WTC11 (cell line): ENCODE data around the gene OPRM1.

Experiments
- ATF1 ChIP-seq: sonication (generic); formaldehyde crosslinking; IDR thresholded peaks from 2 replicates; pipeline ENCODE4 v1.8.1; 2023; ENCODE audit warnings: mild to moderate bottlenecking, moderate library complexity, missing genetic modification reagents
- CBFB ChIP-seq: sonication (generic); formaldehyde crosslinking; IDR thresholded peaks from 2 replicates; pipeline ENCODE4 v1.8.1; 2022; ENCODE audit warnings: mild to moderate bottlenecking, low read depth, missing genetic modification reagents
- FOXJ3 ChIP-seq: sonication (generic); formaldehyde crosslinking; IDR thresholded peaks from 2 replicates; pipeline ENCODE4 v1.9.0; 2021; ENCODE audit warnings: missing genetic modification reagents, mild to moderate bottlenecking, borderline replicate concordance
- HMGA2 ChIP-seq: fragments of 250-450 bp; sonication (Bioruptor Pico); IDR thresholded peaks from 2 replicates; pipeline ENCODE4 v1.4.0; 2021; ENCODE audit warnings: mild to moderate bottlenecking, moderate library complexity
- JUN ChIP-seq: sonication (generic); formaldehyde crosslinking; IDR thresholded peaks from 2 replicates; pipeline ENCODE4 v1.8.0; 2023; ENCODE audit warnings: mild to moderate bottlenecking, missing genetic modification reagents
- SP1 ChIP-seq: sonication (generic); formaldehyde crosslinking; conservative IDR thresholded peaks from 2 replicates; pipeline ENCODE4 v1.8.1; 2022; ENCODE audit warnings: missing genetic modification reagents
- TEAD1 ChIP-seq: sonication (generic); formaldehyde crosslinking; IDR thresholded peaks from 2 replicates; pipeline ENCODE4 v1.8.0; 2022; ENCODE audit warnings: mild to moderate bottlenecking, missing genetic modification reagents
- USF1 ChIP-seq: sonication (generic); formaldehyde crosslinking; IDR thresholded peaks from 2 replicates; pipeline ENCODE4 v1.8.0; 2022; ENCODE audit warnings: mild to moderate bottlenecking, missing genetic modification reagents
- ZNF138 ChIP-seq: sonication (generic); formaldehyde crosslinking; conservative IDR thresholded peaks from 2 replicates; pipeline ENCODE4 v1.8.1; 2022; ENCODE audit warnings: mild to moderate bottlenecking, moderate library complexity, missing genetic modification reagents
- TF ChIP-seq, protein P1 (sequence below): fragments of 200-600 bp; IDR thresholded peaks from 2 replicates; pipeline ENCODE4 v1.8.0; 2022; ENCODE audit warnings: antibody characterized with exemption
- TF ChIP-seq, protein P2 (sequence below): sonication (generic); formaldehyde crosslinking; IDR thresholded peaks from 2 replicates; pipeline ENCODE4 v1.8.0; 2023; ENCODE audit warnings: missing genetic modification reagents

DNA sequence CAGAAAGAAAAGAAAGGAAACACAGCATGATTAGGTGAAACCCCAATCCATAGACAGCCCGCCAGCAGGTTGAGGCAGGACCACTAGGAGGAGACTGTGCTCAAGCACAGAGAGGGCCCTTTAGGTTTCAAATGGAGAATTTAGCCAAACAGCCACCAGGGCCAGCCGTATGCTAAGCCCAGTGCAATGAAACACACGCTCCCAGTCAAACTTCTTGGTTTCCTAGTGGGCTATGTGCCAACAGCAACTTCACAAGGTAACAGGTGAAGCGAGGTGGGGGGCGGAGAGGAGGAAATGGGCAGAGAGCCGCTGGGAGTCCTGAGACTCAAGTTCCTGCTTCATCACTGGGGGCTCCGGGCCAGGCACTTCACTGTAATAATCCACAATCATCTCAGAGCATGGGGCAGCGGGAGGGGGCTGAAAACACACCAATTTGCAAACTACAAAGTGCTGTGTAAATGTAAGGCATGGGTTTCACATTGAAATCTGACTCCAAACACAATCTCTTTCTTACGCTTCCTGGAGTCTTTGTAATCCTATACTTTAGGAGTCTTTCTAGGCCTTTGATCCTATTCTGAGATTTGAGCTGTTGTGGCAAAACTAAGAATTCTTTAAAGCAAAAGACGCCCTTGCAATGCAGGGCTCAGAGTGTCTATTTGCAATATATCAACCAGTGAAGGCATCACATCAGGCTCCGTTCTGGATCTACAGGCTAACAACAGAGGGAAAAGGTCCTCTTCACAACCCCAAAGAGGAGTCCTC, 117.3 kb downstream of the OPRM1 start:
- TF ChIP-seq, protein P1, sequence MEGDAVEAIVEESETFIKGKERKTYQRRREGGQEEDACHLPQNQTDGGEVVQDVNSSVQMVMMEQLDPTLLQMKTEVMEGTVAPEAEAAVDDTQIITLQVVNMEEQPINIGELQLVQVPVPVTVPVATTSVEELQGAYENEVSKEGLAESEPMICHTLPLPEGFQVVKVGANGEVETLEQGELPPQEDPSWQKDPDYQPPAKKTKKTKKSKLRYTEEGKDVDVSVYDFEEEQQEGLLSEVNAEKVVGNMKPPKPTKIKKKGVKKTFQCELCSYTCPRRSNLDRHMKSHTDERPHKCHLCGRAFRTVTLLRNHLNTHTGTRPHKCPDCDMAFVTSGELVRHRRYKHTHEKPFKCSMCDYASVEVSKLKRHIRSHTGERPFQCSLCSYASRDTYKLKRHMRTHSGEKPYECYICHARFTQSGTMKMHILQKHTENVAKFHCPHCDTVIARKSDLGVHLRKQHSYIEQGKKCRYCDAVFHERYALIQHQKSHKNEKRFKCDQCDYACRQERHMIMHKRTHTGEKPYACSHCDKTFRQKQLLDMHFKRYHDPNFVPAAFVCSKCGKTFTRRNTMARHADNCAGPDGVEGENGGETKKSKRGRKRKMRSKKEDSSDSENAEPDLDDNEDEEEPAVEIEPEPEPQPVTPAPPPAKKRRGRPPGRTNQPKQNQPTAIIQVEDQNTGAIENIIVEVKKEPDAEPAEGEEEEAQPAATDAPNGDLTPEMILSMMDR = no peak
- no peak for TF ChIP-seq SP1 (CRISPR knock-in tag)
- TF ChIP-seq, protein P2, sequence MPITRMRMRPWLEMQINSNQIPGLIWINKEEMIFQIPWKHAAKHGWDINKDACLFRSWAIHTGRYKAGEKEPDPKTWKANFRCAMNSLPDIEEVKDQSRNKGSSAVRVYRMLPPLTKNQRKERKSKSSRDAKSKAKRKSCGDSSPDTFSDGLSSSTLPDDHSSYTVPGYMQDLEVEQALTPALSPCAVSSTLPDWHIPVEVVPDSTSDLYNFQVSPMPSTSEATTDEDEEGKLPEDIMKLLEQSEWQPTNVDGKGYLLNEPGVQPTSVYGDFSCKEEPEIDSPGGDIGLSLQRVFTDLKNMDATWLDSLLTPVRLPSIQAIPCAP (CRISPR knock-in tag) = no peak
- TF ChIP-seq TEAD1 (CRISPR knock-in tag) = no peak
- TF ChIP-seq FOXJ3 (CRISPR knock-in tag) = no peak
- TF ChIP-seq CBFB (CRISPR knock-in tag) = no peak
- TF ChIP-seq HMGA2 (CRISPR knock-in tag) = no peak
- no peak for TF ChIP-seq ZNF138 (CRISPR knock-in tag)
- no peak for TF ChIP-seq JUN (CRISPR knock-in tag)
- no peak for TF ChIP-seq ATF1 (CRISPR knock-in tag)
- no peak for TF ChIP-seq USF1 (CRISPR knock-in tag)
